HL-60 (cell line): ENCODE results near the gene C12orf75.

Experiments used
- DNase-seq, 2 experiments: peaks; one replicate each; pipeline ENCODE4 v3.0.0-alpha.2; 2010 to 2020; ENCODE audit warnings: low read depth in 1 of 2, low spot score in 1 of 2
- H3K27ac ChIP-seq: fragments of 250-450 bp; sonication (Bioruptor Pico); replicated peaks from 2 replicates; pipeline ENCODE4 v1.5.1; 2020; ENCODE audit warnings: mild to moderate bottlenecking, moderate library complexity
- H3K27me3 ChIP-seq: fragments of 250-450 bp; sonication (Bioruptor Pico); 2 replicates; pipeline ENCODE4 v1.5.1; 2021; ENCODE audit warnings: mild to moderate bottlenecking, moderate library complexity; ENCODE audit not compliant: insufficient read depth, poor library complexity, severe bottlenecking
- H3K4me3 ChIP-seq: replicated peaks from 2 replicates; pipeline ENCODE4 v1.5.1; 2011; ENCODE audit warnings: mild to moderate bottlenecking, control low read depth, low read length; ENCODE audit not compliant: insufficient read depth
- CTCF ChIP-seq: IDR thresholded peaks from one replicate; pipeline ENCODE4 v1.5.1; 2011; ENCODE audit warnings: low read length, control low read depth, inconsistent platforms; ENCODE audit not compliant: insufficient read depth
- GABPA ChIP-seq: IDR thresholded peaks from 2 replicates; pipeline ENCODE4 v1.6.1; 2012; ENCODE audit warnings: low read depth
- POLR2AphosphoS5 ChIP-seq: IDR thresholded peaks from 2 replicates; pipeline ENCODE4 v1.6.1; 2012; ENCODE audit warnings: low read depth
- REST ChIP-seq: IDR thresholded peaks from 2 replicates; pipeline ENCODE4 v1.6.1; 2012; ENCODE audit warnings: low read depth; ENCODE audit not compliant: insufficient replicate concordance
- SPI1 ChIP-seq: IDR thresholded peaks from 2 replicates; pipeline ENCODE4 v1.6.1; 2012; ENCODE audit warnings: low read depth, mild to moderate bottlenecking, borderline replicate concordance

C12orf75 gene

DNA sequence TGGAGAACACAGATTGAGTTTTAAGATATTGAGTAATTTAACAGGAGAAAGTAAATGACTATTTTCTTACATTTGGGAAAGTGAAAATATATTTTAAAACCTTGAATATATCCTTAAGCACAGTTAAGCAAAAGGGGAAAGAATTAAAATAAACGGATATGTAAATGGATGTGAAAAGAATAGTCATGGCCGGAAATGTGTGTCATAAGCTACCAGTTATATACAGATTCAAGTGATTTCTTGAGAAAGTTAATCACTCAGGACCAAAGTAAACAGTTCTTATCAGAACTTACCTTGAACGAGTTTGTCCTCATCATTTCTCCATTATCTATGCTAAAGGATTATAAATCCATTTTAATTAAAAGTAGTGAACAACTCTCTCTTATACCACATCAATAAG is 33.4 kb downstream of the C12orf75 start:
- no peak for DNase-seq
- TF ChIP-seq REST, result no peak
- Histone ChIP-seq H3K27ac (no peak overlapping the region), H3K27me3 (no peaks in the 10 kb centered on the region), H3K4me3 (no peak overlapping the region)

GRCh38 chr12:105365231-105365630 is 34.7 kb downstream of the C12orf75 start:
- TF ChIP-seq SPI1, result no peak
- TF ChIP-seq REST, result no peak
- TF ChIP-seq GABPA, result no peak
- no peak overlapping the region for H3K27ac ChIP-seq
- no peaks in the 10 kb centered on the region for H3K27me3 ChIP-seq
- no peak overlapping the region for H3K4me3 ChIP-seq
- no peak for DNase-seq

DNA sequence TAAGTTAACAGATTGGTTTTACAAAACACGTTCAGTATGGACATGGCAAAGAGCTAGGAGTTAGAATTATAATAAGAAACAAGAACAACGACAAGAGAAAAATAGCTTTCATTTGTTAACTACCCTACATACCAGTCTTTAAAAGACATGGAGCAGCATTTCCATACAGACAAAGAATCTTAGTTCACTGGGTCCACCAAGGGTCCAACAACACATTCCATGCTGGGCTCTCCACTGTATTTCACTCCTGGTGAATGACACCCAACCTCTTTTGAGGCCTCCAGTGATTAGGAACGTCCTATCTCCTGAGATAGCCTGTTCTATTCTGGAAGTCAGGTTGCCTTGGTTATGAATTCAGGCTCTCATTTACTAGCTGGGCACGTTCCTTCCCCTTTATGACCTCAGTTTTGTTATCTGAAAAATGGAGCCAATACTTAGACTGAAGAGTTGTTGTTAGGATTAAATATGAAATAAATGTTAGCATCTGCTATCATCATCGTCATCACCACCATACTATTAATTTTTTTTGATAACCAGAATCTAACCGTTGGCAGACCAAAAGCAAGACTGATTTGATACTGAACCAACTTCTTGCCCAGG is 37.7 kb downstream of the C12orf75 start:
- no peak overlapping the region for H3K27ac ChIP-seq
- H3K4me3 ChIP-seq, result no peak overlapping the region
- H3K27me3 ChIP-seq, result no peaks in the 10 kb centered on the region
- DNase-seq, result no peak
- TF ChIP-seq CTCF (no peak), GABPA (no peak), SPI1 (no peak), REST (no peak)

DNA sequence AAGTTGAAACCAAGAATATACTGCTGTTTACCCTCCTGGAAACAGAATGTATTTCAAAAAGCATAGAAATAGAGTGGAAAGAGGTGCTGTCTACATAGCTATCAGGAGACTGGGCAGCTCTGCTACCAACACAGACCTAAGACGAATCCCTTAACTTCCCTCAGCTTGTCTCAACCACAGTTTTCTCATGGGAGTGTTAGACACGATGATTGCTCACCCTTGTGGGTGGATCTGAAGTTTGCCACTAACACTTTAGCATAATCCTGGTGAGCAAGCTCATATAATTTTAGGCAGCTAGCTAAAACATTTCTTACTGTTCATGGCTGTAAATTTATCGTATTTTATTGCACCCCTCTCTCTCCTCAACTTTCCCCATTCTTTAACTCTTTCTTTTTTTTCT is 38.5 kb downstream of the C12orf75 start:
- H3K27me3 ChIP-seq, result peaks cover 1% of the 10 kb centered on the region
- no peak overlapping the region for H3K4me3 ChIP-seq
- H3K27ac ChIP-seq, result no peak overlapping the region
- TF ChIP-seq SPI1 (no peak), GABPA (no peak), CTCF (no peak), POLR2AphosphoS5 (no peak), REST (no peak)
- DNase-seq, result no peak
